ES-I3 (cell line): Measurements from ENCODE around the gene DPY30.
A peak's percentile ranks its signal among the peaks of the same experiment; 100 is the strongest.
"Not testable (repeated sequence)": the region's sequence is repeated elsewhere in the genome, so short reads cannot be mapped to it uniquely, and the experiment has no call there.

ENCODE experiments used
- H3K36me3 ChIP-seq: 2 replicates; pipeline ENCODE4 v1.6.1; 2013; ENCODE audit warnings: mild to moderate bottlenecking, low read length, control low read depth, moderate library complexity; ENCODE audit not compliant: insufficient read depth
- H3K4me1 ChIP-seq: 2 replicates; pipeline ENCODE4 v1.6.1; 2013; ENCODE audit warnings: mild to moderate bottlenecking, control low read depth, low read length; ENCODE audit not compliant: insufficient read depth
- H3K9ac ChIP-seq: 2 replicates; pipeline ENCODE4 v1.6.1; 2013; ENCODE audit warnings: low read depth, mild to moderate bottlenecking, low read length, moderate library complexity
- H3K9me3 ChIP-seq: 2 replicates; pipeline ENCODE4 v1.6.1; 2013; ENCODE audit warnings: mild to moderate bottlenecking, low read length, moderate library complexity; ENCODE audit not compliant: control insufficient read depth, insufficient read depth

The DPY30 gene

GRCh38 chr2:32034198-32034887, 5.3 kb downstream of the DPY30 start:
- not testable (repeated sequence) for H3K9ac ChIP-seq, H3K9me3 ChIP-seq, H3K4me1 ChIP-seq, H3K36me3 ChIP-seq

- H3K9ac ChIP-seq, H3K4me1 ChIP-seq, H3K36me3 ChIP-seq, H3K9me3 ChIP-seq: not testable (repeated sequence)
These were observed 20.7 kb downstream of the DPY30 start for GRCh38 chr2:32018789-32019482.

- Histone ChIP-seq H3K4me1 (peaks cover 4% of the 10 kb centered on the region; the same call in 1 of the 2 replicates), H3K36me3 (no peaks in the 10 kb centered on the region), H3K9ac (no peak overlapping the region), H3K9me3 (no peaks in the 10 kb centered on the region)
These were observed 26.7 kb downstream of the DPY30 start for GRCh38 chr2:32012872-32013271.

GRCh38 chr2:32011485-32011960, 28.1 kb downstream of the DPY30 start:
- Histone ChIP-seq H3K9me3 (no peaks in the 10 kb centered on the region), H3K9ac (peak overlapping the region; percentile 69), H3K36me3 (no peaks in the 10 kb centered on the region), H3K4me1 (peaks cover 4% of the 10 kb centered on the region)

- Histone ChIP-seq H3K9ac (peak within 1 kb of the TSS; percentile 86), H3K4me1 (peaks cover 4% of the 10 kb centered on the region), H3K9me3 (no peaks in the 10 kb centered on the region), H3K36me3 (no peaks in the 10 kb centered on the region)
These were observed 28.7 kb downstream of the DPY30 start, which contains the start of gene MEMO1 for GRCh38 chr2:32010670-32011484. Gene MEMO1, minus strand, starts transcription at chr2:32011008. Its CDS starts 761 bp downstream, at chr2:32010247.

GRCh38 chr2:32010280-32010669, 29.3 kb downstream of the DPY30 start:
- not testable (repeated sequence) for H3K36me3 ChIP-seq, H3K9me3 ChIP-seq, H3K4me1 ChIP-seq
- peak overlapping the region; percentile 86; the same call in 1 of the 2 replicates for H3K9ac ChIP-seq

- no peaks in the 10 kb centered on the region for H3K9me3 ChIP-seq
- peaks cover 4% of the 10 kb centered on the region for H3K4me1 ChIP-seq
- H3K9ac ChIP-seq, result peak overlapping the region; percentile 86
- H3K36me3 ChIP-seq, result no peaks in the 10 kb centered on the region
These were observed 29.9 kb downstream of the DPY30 start for GRCh38 chr2:32009516-32010256.

GRCh38 chr2:32008805-32009515, 30.6 kb downstream of the DPY30 start:
- H3K9me3 ChIP-seq, result no peaks in the 10 kb centered on the region
- peaks cover 4% of the 10 kb centered on the region for H3K4me1 ChIP-seq
- H3K36me3 ChIP-seq, result no peaks in the 10 kb centered on the region
- H3K9ac ChIP-seq, result peak overlapping the region; percentile 86

GRCh38 chr2:32007121-32007391, 32.5 kb downstream of the DPY30 start:
- peaks cover 4% of the 10 kb centered on the region for H3K4me1 ChIP-seq
- no peaks in the 10 kb centered on the region for H3K36me3 ChIP-seq
- no peaks in the 10 kb centered on the region for H3K9me3 ChIP-seq
- H3K9ac ChIP-seq, result no peak overlapping the region

GRCh38 chr2:32005371-32005976, 34.1 kb downstream of the DPY30 start:
- Histone ChIP-seq H3K9ac (no peak overlapping the region), H3K36me3 (no peaks in the 10 kb centered on the region), H3K9me3 (no peaks in the 10 kb centered on the region), H3K4me1 (no peaks in the 10 kb centered on the region; the same call in 1 of the 2 replicates)

- Histone ChIP-seq H3K4me1 (no peaks in the 10 kb centered on the region; the same call in 1 of the 2 replicates), H3K36me3 (no peaks in the 10 kb centered on the region)
These were observed 35.8 kb downstream of the DPY30 start for GRCh38 chr2:32003791-32004190.

GRCh38 chr2:32002406-32002805, 37.2 kb downstream of the DPY30 start:
- no peaks in the 10 kb centered on the region; the same call in 1 of the 2 replicates for H3K4me1 ChIP-seq

More at GRCh38 chr2:32003791-32004190, 35.8 kb downstream of the DPY30 start:
- no peak overlapping the region for H3K9ac ChIP-seq
- H3K9me3 ChIP-seq, result no peaks in the 10 kb centered on the region

GRCh38 chr2:31999438-31999837, 40.2 kb downstream of the DPY30 start:
- Histone ChIP-seq H3K9me3 (no peaks in the 10 kb centered on the region), H3K9ac (no peak overlapping the region), H3K4me1 (no peaks in the 10 kb centered on the region), H3K36me3 (no peaks in the 10 kb centered on the region)

More at GRCh38 chr2:32002406-32002805, 37.2 kb downstream of the DPY30 start:
- Histone ChIP-seq H3K9ac (no peak overlapping the region), H3K36me3 (no peaks in the 10 kb centered on the region), H3K9me3 (no peaks in the 10 kb centered on the region)
